Prostate gland (tissue), 2 donors: ENCODE results near the gene TNNC1. TPM values are rescaled to one million over a fixed set of nuclear protein-coding genes. Genes with fewer than 3 reads are reported as not detected.
A peak's percentile ranks its signal among the peaks of the same experiment; 100 is the strongest.

ENCODE experiments used
- DNase-seq: peaks from one replicate; pipeline ENCODE4 v3.0.0-alpha.2; 2019; ENCODE audit warnings: low spot score
- H3K27ac ChIP-seq, 2 donors: fragments of 200-600 bp; sonication (generic); 2 replicates each; pipeline ENCODE4 v1.5.1; 2017 to 2019
- H3K27me3 ChIP-seq: fragments of 200-600 bp; sonication (generic); replicated peaks from 2 replicates; pipeline ENCODE4 v1.5.1; 2019; ENCODE audit not compliant: insufficient read depth
- H3K36me3 ChIP-seq, 2 donors: fragments of 200-600 bp; sonication (generic); 1 replicate in 1 of 2; 2 replicates in 1 of 2; pipeline versions ENCODE4 v1.5.1 to v1.8.1; 2017 to 2019
- H3K4me1 ChIP-seq: fragments of 200-600 bp; sonication (generic); replicated peaks from 2 replicates; pipeline ENCODE4 v1.5.1; 2019
- H3K4me3 ChIP-seq, 2 donors: fragments of 200-600 bp; sonication (generic); 2 replicates each; pipeline ENCODE4 v1.5.1; 2017 to 2019
- H3K9me3 ChIP-seq: fragments of 200-600 bp; sonication (generic); 2 replicates; pipeline ENCODE4 v1.5.1; 2017
- CTCF ChIP-seq, 4 experiments: fragments of 200-600 bp in 2 of 4; fragments of 450-650 bp in 2 of 4; sonication (generic) in 2 of 4; IDR thresholded peaks; 1 replicate in 3 of 4; 2 replicates in 1 of 4; pipeline ENCODE4 v1.5.1; 2016 to 2019; ENCODE audit warnings: antibody characterized with exemption in 4 of 4, mild to moderate bottlenecking in 2 of 4, moderate library complexity in 2 of 4
- POLR2A ChIP-seq: fragments of 450-650 bp; IDR thresholded peaks from one replicate; pipeline ENCODE4 v1.6.1; 2016; ENCODE audit warnings: antibody characterized with exemption, mild to moderate bottlenecking
- POLR2AphosphoS5 ChIP-seq: sonication (generic); formaldehyde crosslinking; IDR thresholded peaks from one replicate; pipeline ENCODE4 v1.6.1; 2017; ENCODE audit warnings: antibody characterized with exemption
- WGBS: methylation state at CpG from one replicate; pipeline ENCODE4 v1.1.5; 2018; 5-methylcytosine and 5-hydroxymethylcytosine counted together
- intact Hi-C: fragments of 100-400 bp; cut with DNase I; formaldehyde crosslinking; loops from one replicate; pipeline ENCODE4 v1.14.2; 2022
- total RNA-seq, 2 donors: library from RNA; depleted of rRNA; stranded (reverse); fragments of >200 nt; gene quantifications; one replicate each; pipeline ENCODE4 v1.1.0, GENCODE V29; 2016

TNNC1 gene
- total RNA-seq, 2 donors from 2014 or later = 2.7 to 109 TPM

GRCh38 chr3:52489453-52489852 is 35.6 kb upstream of the TNNC1 start:
- intact Hi-C loops = no loop called here
- no peak for TF ChIP-seq POLR2AphosphoS5
- no peak for TF ChIP-seq CTCF (IDR thresholded peaks at IDR 0.05)
- TF ChIP-seq POLR2A = no peak

GRCh38 chr3:52488746-52489145 is 34.9 kb upstream of the TNNC1 start:
- Histone ChIP-seq H3K4me1 (no peaks in the 10 kb centered on the region), H3K4me3 (no peak overlapping the region), H3K27ac (peak overlapping the region in 1 of 2 donors; percentile 14), H3K27me3 (no peaks in the 10 kb centered on the region), H3K36me3 (peaks cover 38 to 58% of the 10 kb centered on the region in 2 donors), H3K9me3 (no peaks in the 10 kb centered on the region)
- no peak for DNase-seq
- intact Hi-C loops = no loop called here
- TF ChIP-seq POLR2AphosphoS5 (no peak), CTCF (IDR thresholded peaks at IDR 0.05) (no peak), POLR2A (no peak)
- WGBS = 72% methylated on average over 2 of the region's 3 CpGs

More at GRCh38 chr3:52489453-52489852, 35.6 kb upstream of the TNNC1 start:
- Histone ChIP-seq H3K36me3 (peaks cover 38 to 58% of the 10 kb centered on the region in 2 donors), H3K4me3 (no peak overlapping the region), H3K9me3 (no peaks in the 10 kb centered on the region), H3K27ac (peak overlapping the region; percentile 38 to 57), H3K27me3 (no peaks in the 10 kb centered on the region), H3K4me1 (no peaks in the 10 kb centered on the region)
- 85% methylated on average over 18 of the region's 18 CpGs for WGBS
- DNase-seq = no peak

GRCh38 chr3:52487788-52488691 is 34.2 kb upstream of the TNNC1 start:
- Histone ChIP-seq H3K27ac (peak overlapping the region in 1 of 2 donors; percentile 14), H3K27me3 (no peaks in the 10 kb centered on the region), H3K9me3 (no peaks in the 10 kb centered on the region), H3K36me3 (peaks cover 38 to 58% of the 10 kb centered on the region in 2 donors), H3K4me3 (no peak overlapping the region), H3K4me1 (no peaks in the 10 kb centered on the region)
- TF ChIP-seq POLR2A (no peak), POLR2AphosphoS5 (no peak), CTCF (IDR thresholded peaks at IDR 0.05) (no peak)
- WGBS = 93% methylated on average over 58 of the region's 59 CpGs
- no peak for DNase-seq
- intact Hi-C loops = no loop called here

GRCh38 chr3:52487050-52487787 is 33.4 kb upstream of the TNNC1 start:
- intact Hi-C loops = no loop called here
- Histone ChIP-seq H3K4me3 (no peak overlapping the region), H3K9me3 (no peaks in the 10 kb centered on the region), H3K27me3 (no peaks in the 10 kb centered on the region), H3K27ac (peak overlapping the region in 1 of 2 donors; percentile 13), H3K36me3 (peaks cover 33 to 55% of the 10 kb centered on the region in 2 donors), H3K4me1 (no peaks in the 10 kb centered on the region)
- WGBS = 89% methylated on average over 31 of the region's 31 CpGs
- DNase-seq = no peak
- TF ChIP-seq POLR2AphosphoS5 = no peak
- no peak for TF ChIP-seq CTCF (IDR thresholded peaks at IDR 0.05)
- TF ChIP-seq POLR2A = no peak
